ENCODE results near the gene MVB12B.

The MVB12B gene

GRCh38 chr9:126459965-126460843 lies 133.6 kb downstream of the MVB12B start:
- Histone ChIP-seq H3K9me3 (no peaks in the 10 kb centered on the region), H3K4me2 (no peak overlapping the region), H3K36me3 (no peaks in the 10 kb centered on the region), H3K4me3 (no peak overlapping the region), H3K27ac (no peak overlapping the region), H4K20me1 (no peaks in the 10 kb centered on the region), H3K27me3 (no peaks in the 10 kb centered on the region), H3K9ac (no peak overlapping the region), H3K4me1 (peaks cover 14% of the 10 kb centered on the region)
- no peak for TF ChIP-seq Cebpa-rat (IDR thresholded peaks at IDR 0.05)

- no peaks in the 10 kb centered on the region for H3K36me3 ChIP-seq
- H3K4me1 ChIP-seq: peaks cover 14% of the 10 kb centered on the region
- TF ChIP-seq Cebpa-rat (IDR thresholded peaks at IDR 0.05): no peak
- no peaks in the 10 kb centered on the region for H4K20me1 ChIP-seq
- no peak overlapping the region for H3K4me3 ChIP-seq
- H3K27ac ChIP-seq: no peak overlapping the region
- H3K27me3 ChIP-seq: no peaks in the 10 kb centered on the region
- H3K9me3 ChIP-seq: no peaks in the 10 kb centered on the region
- H3K9ac ChIP-seq: no peak overlapping the region
- no peak overlapping the region for H3K4me2 ChIP-seq
Measured at GRCh38 chr9:126461029-126461428, 134.4 kb downstream of the MVB12B start.

DNA sequence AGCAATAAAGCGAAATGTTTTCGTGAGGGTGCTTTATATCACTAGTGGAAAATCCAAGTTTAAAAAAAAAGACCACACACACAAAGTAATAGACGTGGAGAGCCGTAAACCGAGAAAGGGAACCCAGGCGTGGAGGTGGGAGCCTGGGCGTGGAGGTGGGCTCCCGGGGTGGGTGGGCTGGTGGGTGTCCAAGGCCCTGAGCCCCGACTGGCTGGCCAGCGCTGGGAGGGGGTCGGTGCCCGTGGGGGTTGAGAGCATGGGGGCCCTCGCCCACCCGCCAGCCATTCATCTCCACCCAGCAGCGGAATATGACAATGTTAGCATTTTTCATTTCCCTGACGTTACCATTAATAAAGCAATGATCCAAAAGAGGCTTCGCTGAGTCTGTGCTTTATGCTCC lies 135.0 kb downstream of the MVB12B start:
- Histone ChIP-seq H3K27ac (no peak overlapping the region), H3K4me3 (no peak overlapping the region), H3K4me1 (peaks cover 14% of the 10 kb centered on the region), H3K36me3 (no peaks in the 10 kb centered on the region), H3K27me3 (no peaks in the 10 kb centered on the region), H4K20me1 (no peaks in the 10 kb centered on the region), H3K9me3 (no peaks in the 10 kb centered on the region), H3K4me2 (no peak overlapping the region), H3K9ac (no peak overlapping the region)
- TF ChIP-seq Cebpa-rat (IDR thresholded peaks at IDR 0.05): no peak

DNA sequence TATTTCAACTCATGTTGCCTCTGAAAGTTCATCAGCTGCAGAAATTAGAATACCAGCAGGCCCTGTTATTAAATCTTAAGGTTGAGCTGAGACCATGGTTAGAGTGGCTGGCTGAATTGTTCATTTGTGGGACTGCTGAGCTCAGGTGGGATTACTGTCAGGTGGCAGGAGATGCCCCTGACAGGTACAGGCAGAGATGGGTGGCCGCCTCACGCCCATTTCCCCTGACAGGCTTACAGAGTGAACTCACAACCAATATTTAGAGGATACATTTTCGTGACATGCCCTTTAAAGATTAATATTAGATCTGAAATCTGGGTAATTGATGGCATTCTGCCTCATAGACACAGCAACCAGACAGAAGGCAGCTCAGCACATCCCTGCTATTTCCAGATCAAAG lies 136.0 kb downstream of the MVB12B start:
- Histone ChIP-seq H3K9ac (no peak overlapping the region), H3K9me3 (no peaks in the 10 kb centered on the region)
- TF ChIP-seq Cebpa-rat (IDR thresholded peaks at IDR 0.05): no peak

DNA sequence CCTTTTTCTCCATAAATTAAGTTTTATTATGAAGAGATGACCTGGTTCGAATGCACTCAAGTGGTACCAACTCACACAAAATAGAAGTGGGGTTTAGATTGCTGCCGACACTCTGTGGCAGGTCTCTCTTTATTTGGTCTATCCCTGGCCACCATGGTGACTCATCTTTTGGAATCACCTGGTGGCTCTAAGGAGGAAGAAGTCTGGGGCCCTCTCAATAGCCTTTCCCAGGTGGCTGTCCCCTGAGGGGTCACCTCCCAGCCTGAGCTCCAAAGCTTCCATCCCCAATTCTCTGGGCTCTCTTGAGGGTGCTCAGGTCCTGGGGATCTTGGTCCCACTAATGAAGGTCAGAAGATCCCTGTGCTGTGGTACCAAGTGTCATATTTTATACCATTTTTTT lies 136.8 kb downstream of the MVB12B start:
- TF ChIP-seq Cebpa-rat (IDR thresholded peaks at IDR 0.05): no peak
- no peaks in the 10 kb centered on the region for H4K20me1 ChIP-seq
- no peaks in the 10 kb centered on the region for H3K36me3 ChIP-seq
- no peak overlapping the region for H3K27ac ChIP-seq
- H3K4me2 ChIP-seq: no peak overlapping the region
- no peak overlapping the region for H3K9ac ChIP-seq
- H3K27me3 ChIP-seq: no peaks in the 10 kb centered on the region
- no peak overlapping the region for H3K4me3 ChIP-seq
- peaks cover 12% of the 10 kb centered on the region for H3K4me1 ChIP-seq
- no peaks in the 10 kb centered on the region for H3K9me3 ChIP-seq

More for the DNA sequence above, 136.0 kb downstream of the MVB12B start:
- no peak overlapping the region for H3K4me2 ChIP-seq
- H3K4me3 ChIP-seq: no peak overlapping the region
- H3K36me3 ChIP-seq: no peaks in the 10 kb centered on the region
- H3K27me3 ChIP-seq: no peaks in the 10 kb centered on the region
- H3K4me1 ChIP-seq: peaks cover 14% of the 10 kb centered on the region
- no peak overlapping the region for H3K27ac ChIP-seq
- no peaks in the 10 kb centered on the region for H4K20me1 ChIP-seq

DNA sequence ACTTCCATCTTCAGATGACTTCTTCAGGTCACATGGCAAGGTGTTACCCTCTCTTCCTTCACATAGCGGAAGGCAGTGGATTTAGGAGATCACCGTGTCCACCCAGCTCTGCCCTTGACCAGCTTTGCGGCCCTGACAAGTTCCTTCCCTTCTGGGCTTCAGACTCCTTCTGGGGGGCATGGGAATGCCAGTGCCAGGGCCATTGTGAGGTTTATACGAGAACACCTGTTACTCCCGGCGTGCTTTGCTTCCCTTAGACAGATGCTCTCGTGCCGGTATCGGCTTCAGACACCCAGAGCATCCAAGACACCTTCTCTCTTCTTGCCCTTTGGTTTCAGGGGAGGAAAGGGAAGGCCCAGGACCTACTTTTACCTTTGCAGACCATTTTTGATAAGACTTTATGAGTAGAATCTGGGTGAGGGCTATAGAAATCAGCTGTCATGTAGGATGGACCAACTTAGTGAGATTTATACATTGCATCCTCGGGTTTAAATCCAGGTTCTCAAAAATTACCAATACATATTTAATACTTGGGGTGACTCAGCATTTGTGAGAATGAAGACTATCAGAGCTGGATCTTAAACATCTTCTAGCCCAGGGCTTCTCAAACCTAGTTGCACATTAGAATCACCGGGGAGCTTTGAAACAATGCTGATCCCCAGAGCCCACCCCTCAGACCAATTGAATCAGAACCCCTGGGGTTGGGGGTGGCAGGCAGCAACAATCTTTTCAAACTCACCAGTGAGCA lies 138.2 kb downstream of the MVB12B start:
- Histone ChIP-seq H3K4me3 (no peak overlapping the region), H3K9me3 (no peaks in the 10 kb centered on the region), H3K36me3 (no peaks in the 10 kb centered on the region), H3K4me1 (peaks cover 19% of the 10 kb centered on the region), H3K4me2 (no peak overlapping the region), H3K27ac (no peak overlapping the region), H3K27me3 (no peaks in the 10 kb centered on the region), H3K9ac (no peak overlapping the region), H4K20me1 (peaks cover 9% of the 10 kb centered on the region)
- no peak for TF ChIP-seq Cebpa-rat (IDR thresholded peaks at IDR 0.05)

DNA sequence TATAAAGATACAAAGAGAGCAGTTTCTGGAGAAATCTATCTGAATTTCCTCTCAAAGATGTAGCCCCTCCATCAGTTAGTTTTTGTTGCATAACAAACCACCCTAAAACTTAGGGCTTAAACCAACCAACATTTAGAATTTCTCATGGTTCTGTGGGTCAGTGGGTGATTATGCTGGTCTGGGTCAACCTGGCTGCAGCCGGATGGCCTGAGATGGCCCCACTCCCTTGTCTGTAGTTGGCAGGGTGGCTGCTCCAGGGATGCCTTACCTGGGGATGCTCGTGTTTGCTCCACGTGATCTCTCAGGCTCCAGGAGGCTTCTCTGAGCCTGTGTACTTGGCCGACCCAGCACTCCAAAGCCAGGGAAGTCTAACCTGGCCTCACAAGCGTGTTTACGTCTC lies 139.3 kb downstream of the MVB12B start:
- H3K4me3 ChIP-seq: no peak overlapping the region
- no peak for TF ChIP-seq Cebpa-rat (IDR thresholded peaks at IDR 0.05)
- H3K9ac ChIP-seq: no peak overlapping the region
- no peaks in the 10 kb centered on the region for H3K36me3 ChIP-seq
- no peaks in the 10 kb centered on the region for H3K27me3 ChIP-seq
- H3K4me2 ChIP-seq: no peak overlapping the region
- H3K27ac ChIP-seq: no peak overlapping the region
- peaks cover 30% of the 10 kb centered on the region for H3K4me1 ChIP-seq
- peaks cover 19% of the 10 kb centered on the region for H4K20me1 ChIP-seq
- no peaks in the 10 kb centered on the region for H3K9me3 ChIP-seq

GRCh38 chr9:126468141-126468825 lies 141.7 kb downstream of the MVB12B start:
- H3K4me1 ChIP-seq: peaks cover 53% of the 10 kb centered on the region

DNA sequence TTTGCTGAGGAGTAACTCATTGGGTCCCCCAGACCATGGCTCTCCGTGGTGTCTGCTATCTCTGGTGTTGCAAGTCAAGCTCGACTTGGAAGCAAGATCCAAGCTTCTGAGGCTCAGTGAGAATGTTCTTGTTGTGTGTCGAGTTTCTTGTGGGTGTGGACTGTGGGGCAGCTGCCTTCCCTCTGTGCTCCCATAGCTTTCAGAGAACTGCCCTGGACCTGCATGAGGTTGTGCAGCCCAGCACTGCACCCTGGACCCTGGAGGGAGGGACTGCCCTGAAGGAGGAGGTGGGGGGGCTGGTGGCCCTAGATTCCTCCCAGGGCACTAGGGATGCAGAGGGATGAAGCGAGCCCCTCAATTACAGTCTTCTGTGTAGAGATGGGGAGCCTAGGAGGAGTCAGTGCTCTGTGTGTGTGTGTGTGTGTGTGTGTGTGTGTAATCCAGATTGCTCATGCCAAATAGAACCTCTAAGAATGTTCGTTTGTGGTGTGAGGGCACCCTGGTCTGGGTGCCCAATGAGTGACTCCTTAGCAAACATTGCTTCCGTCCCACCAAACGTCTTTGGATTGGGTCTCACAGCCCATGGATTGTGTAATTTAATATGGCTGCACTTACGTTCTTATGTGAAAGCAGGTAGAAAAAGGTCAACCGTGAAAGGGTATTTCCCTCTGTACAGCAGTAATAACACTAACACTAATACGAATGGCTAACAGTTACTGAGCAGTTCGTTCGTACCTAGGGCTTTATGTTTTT lies 143.8 kb downstream of the MVB12B start:
- peaks cover 38% of the 10 kb centered on the region for H4K20me1 ChIP-seq
- H3K4me1 ChIP-seq: peaks cover 56% of the 10 kb centered on the region
- no peaks in the 10 kb centered on the region for H3K27me3 ChIP-seq
- no peak overlapping the region; the same call in 1 of the 2 replicates for H3K9ac ChIP-seq
- 0 out of 2 replicates have a peak overlapping the region, but pooled peaks have one; percentile 28 for H3K4me3 ChIP-seq
- H3K36me3 ChIP-seq: no peaks in the 10 kb centered on the region
- H3K9me3 ChIP-seq: no peaks in the 10 kb centered on the region
- peak overlapping the region; percentile 91 for H3K4me2 ChIP-seq
- no peak for TF ChIP-seq Cebpa-rat (IDR thresholded peaks at IDR 0.05)
- H3K27ac ChIP-seq: peak overlapping the region; percentile 65

More at GRCh38 chr9:126468141-126468825, 141.7 kb downstream of the MVB12B start:
- no peaks in the 10 kb centered on the region for H3K9me3 ChIP-seq
- no peak overlapping the region for H3K27ac ChIP-seq
- H3K4me3 ChIP-seq: no peak overlapping the region
- no peaks in the 10 kb centered on the region for H3K27me3 ChIP-seq
- H3K9ac ChIP-seq: no peak overlapping the region
- H3K4me2 ChIP-seq: peak overlapping the region; percentile 91
- TF ChIP-seq Cebpa-rat (IDR thresholded peaks at IDR 0.05): no peak
- H3K36me3 ChIP-seq: no peaks in the 10 kb centered on the region
- H4K20me1 ChIP-seq: peaks cover 29% of the 10 kb centered on the region

All from BLaER1 (cell line).